GM12865 (cell line): ENCODE results near the gene WDR1.

Experiments used
- DNase-seq: peaks from one replicate; pipeline ENCODE4 v3.0.0; 2010; ENCODE audit warnings: low read depth
- H3K4me3 ChIP-seq: 2 replicates; pipeline ENCODE4 v1.5.1; 2011; ENCODE audit warnings: mild to moderate bottlenecking, low read depth, low read length, control low read depth
- CTCF ChIP-seq: IDR thresholded peaks from 2 replicates; pipeline ENCODE4 v1.5.1; 2011; ENCODE audit warnings: low read length, control low read depth, low read depth, inconsistent platforms; ENCODE audit not compliant: insufficient read depth; ENCODE audit errors: missing control alignments

The WDR1 gene

GRCh38 chr4:10093271-10093621 lies 23.4 kb downstream of the WDR1 start:
- DNase-seq = no peak
- no peak for TF ChIP-seq CTCF
- H3K4me3 ChIP-seq = no peak overlapping the region

- DNase-seq = no peak
- H3K4me3 ChIP-seq = no peak overlapping the region
- TF ChIP-seq CTCF = no peak
Measured at GRCh38 chr4:10092481-10093270, 23.9 kb downstream of the WDR1 start.

DNA sequence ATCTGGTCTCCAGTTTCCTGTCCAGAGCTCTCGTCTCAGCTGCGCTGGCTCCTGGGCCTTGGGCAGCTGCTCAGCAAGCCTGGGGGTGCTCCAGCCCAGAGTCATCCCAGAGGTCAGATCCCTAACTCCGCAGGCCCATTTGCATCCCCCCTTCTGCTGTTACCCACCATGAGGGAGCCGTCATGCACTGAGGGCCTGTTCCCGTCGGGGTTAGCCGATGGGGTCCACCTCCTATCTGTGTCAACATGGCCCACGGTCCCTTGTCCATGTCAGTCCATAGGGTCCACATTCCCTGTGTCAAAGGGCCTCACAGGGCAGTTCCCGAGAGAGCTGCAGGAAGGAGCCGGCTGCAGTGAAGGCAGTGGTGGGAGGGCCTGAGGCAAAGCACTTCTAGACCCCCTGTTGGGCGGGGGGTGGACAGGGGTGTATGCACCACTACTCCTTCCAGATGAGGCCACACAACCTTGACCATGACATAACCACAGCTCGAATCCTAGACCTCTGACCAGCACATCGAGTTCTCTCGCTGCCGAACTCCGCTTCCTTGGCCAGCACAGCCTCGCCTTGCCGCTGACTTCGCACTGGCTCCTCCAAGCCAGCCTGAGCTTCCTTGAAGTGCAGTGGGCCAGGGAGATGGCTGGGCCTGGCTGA lies 24.9 kb downstream of the WDR1 start:
- no peak overlapping the region for H3K4me3 ChIP-seq
- DNase-seq = no peak
- no peak for TF ChIP-seq CTCF

DNA sequence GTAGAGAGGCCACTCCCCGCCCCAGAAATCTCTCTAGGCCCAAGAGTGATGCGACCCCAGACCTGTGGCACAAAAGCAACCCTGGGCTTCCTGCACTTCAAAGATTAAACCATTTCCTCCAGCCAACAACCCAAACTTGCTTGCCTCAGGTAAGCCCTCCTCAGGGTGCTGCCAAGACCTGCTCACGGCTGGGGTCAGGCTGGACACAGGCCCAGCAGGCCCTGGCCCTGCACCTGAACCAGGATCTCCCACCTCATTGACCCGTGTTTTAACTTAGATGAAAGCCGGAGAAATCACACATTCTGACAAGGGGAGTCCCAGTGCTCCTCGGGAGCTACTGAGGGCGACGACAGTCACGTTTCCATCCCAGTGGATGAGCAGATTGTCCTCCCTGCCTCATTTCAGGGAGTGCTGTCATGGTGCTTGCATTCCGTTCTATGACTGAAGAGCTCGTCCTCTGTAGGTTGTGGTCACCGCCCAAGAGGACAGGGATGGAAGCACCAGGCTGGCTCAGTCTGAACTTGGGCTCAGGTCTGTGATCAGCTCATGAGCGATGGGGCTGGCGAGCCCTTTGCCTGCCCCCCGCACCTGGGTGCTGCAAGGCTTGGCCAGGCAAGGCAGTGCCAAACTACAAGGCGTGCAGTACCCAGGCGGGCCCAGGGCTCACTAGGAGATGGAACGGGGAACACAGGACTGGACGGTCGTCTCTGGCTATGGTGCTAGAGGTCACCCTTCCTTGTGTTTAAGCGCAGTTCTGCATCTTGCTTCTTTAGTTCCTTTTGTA lies 25.9 kb downstream of the WDR1 start:
- no peak overlapping the region for H3K4me3 ChIP-seq
- TF ChIP-seq CTCF = no peak
- no peak for DNase-seq

- no peak for DNase-seq
- TF ChIP-seq CTCF = no peak
- no peak overlapping the region for H3K4me3 ChIP-seq
Measured at GRCh38 chr4:10089346-10089745, 27.3 kb downstream of the WDR1 start.

DNA sequence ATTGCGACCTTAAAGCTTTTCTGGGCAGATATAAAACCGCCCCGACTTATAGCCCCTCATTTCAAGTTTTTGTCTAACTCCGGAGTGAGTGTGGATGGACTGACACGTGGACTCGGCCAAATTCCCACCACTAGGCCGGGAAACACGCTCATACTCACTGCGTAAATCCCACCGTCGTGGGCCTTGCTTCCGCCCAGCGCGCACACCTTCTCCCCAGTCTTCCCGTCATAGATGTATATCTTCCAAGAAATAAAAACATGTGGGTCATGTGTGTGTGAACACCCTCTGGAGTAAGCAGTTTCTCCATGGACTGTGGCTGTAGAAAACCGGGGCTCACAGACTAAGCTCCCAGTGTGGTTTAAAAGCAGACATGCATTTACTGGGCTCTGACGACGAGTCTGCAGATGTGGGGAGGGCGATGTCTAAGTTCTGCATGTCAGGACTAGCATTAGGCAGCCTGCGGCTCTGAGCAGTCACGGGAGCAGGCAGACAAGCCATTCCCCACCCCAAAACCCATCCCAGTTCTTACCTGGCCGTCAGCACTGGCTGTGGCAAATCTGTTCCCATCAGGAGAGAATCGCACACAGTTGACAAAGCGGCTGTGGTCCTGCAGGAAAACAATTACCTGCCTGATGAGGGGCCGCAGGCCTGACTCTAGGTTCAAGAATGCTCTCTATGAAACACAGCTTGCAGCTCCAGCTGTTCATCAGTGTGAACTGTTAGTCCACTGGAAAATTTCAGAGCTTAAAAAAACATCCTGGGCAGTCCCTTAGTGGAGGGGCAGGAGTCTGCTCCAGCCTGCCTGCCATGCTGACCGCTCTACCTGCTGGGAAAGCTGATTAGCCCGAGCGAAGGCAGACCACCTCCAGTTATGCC lies 28.2 kb downstream of the WDR1 start:
- no peak for DNase-seq
- TF ChIP-seq CTCF = no peak
- H3K4me3 ChIP-seq = no peak overlapping the region
